GM12874 (cell line): Measurements from ENCODE around the gene LRRK1.

ENCODE experiments used
- TF ChIP-seq, protein P1 (sequence below): IDR thresholded peaks from 2 replicates; pipeline ENCODE4 v1.5.1; 2011; ENCODE audit warnings: low read depth, mild to moderate bottlenecking, control low read depth, low read length, moderate library complexity; ENCODE audit not compliant: insufficient read depth

LRRK1 gene

DNA sequence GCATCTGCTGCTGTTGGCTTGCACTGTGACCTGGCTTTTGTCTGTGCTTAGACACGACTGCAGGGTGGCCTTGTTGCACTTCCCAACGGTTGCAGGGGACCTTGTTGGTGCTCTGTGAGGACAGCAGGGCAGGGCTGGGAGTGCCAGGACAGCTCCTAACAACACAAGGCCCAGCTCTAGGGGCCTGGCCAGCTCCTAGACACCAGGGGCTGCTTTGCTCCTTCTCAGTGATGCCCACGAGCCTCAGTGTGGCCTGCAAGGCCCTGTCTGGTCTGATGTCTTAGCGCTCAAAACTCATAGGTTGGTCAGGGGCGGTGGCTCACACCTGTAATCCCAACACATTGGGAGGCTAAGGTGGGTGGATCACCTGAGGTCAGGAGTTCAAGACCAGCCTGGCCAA is 183.6 kb downstream of the LRRK1 start:
- TF ChIP-seq, protein P1, sequence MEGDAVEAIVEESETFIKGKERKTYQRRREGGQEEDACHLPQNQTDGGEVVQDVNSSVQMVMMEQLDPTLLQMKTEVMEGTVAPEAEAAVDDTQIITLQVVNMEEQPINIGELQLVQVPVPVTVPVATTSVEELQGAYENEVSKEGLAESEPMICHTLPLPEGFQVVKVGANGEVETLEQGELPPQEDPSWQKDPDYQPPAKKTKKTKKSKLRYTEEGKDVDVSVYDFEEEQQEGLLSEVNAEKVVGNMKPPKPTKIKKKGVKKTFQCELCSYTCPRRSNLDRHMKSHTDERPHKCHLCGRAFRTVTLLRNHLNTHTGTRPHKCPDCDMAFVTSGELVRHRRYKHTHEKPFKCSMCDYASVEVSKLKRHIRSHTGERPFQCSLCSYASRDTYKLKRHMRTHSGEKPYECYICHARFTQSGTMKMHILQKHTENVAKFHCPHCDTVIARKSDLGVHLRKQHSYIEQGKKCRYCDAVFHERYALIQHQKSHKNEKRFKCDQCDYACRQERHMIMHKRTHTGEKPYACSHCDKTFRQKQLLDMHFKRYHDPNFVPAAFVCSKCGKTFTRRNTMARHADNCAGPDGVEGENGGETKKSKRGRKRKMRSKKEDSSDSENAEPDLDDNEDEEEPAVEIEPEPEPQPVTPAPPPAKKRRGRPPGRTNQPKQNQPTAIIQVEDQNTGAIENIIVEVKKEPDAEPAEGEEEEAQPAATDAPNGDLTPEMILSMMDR = no peak

GRCh38 chr15:101103598-101103997 is 184.4 kb downstream of the LRRK1 start:
- TF ChIP-seq, protein P1 = no peak

DNA sequence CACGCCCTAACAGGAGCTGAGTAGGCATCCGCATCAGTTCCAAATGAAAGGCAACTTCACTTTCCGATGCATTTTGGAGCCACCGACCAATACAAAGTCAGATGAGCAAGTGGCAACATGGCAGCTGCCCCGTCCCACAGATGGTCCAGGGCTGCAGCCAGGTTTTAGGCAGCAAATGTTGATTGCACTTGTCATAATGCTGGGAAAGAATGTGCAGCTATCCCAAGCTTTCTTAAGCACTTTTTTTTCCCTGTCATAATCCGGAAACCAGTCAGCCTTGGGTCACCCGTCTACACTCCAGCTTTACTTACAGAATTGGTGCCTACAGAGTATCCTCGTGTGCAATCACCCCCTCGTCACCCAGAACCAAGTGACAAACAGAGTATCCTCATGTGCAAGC is 185.0 kb downstream of the LRRK1 start:
- TF ChIP-seq, protein P1 = no peak

DNA sequence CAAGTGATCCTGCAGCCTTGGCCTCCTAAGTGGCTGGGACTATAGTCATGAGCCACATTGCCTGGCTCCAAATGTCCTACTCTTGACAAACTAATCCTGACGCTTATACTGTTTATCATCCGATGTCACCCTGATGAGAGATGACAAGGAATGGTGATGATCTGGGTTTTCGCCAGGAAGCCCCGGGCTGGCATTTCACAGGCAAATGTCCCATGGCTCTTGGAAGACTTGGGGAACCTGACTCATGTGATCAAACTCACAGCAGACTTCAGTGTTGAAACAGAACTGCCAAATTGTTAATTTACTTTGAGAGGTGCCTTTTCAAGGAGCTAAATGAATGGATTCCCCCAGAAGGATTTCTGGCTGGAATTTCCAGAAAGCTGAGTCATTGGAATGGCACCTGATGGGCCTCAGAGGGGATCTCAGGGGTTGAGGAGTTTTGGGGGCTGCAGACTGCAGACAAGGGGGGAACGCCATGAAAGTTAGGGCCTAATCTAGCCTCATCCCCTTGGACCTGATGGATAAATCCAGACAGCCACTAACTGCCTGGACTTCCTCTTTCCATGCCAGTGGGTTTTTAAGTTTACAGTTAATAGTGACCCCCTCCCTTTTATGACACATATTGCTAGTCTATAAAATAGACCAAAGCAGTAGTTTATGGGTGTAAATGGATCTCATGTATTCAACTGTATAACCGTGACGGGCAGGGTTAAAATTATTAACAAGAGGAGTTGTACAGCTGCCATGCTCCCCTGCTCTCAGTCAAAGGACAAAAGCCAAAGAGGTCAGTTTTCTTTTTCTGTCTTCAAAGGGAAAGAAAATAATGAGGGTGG is 186.1 kb downstream of the LRRK1 start:
- TF ChIP-seq, protein P1 = no peak

- TF ChIP-seq, protein P1 = no peak
Measured at GRCh38 chr15:101107101-101107500, 187.9 kb downstream of the LRRK1 start.

GRCh38 chr15:101107625-101108460 is 188.7 kb downstream of the LRRK1 start:
- TF ChIP-seq, protein P1 = no peak

GRCh38 chr15:101108461-101108775 is 189.3 kb downstream of the LRRK1 start:
- TF ChIP-seq, protein P1 = no peak
